GM12872 (cell line): ENCODE results near the gene NSD1.

Experiments
- CTCF ChIP-seq: IDR thresholded peaks from 3 replicates; pipeline ENCODE4 v1.5.1; 2011; ENCODE audit warnings: low read depth, mild to moderate bottlenecking, low read length, moderate library complexity; ENCODE audit not compliant: insufficient read depth

The NSD1 gene

GRCh38 chr5:177220576-177220975 lies 87.0 kb downstream of the NSD1 start:
- no peak for TF ChIP-seq CTCF

- no peak for TF ChIP-seq CTCF
These were observed 88.7 kb downstream of the NSD1 start for GRCh38 chr5:177222269-177222668.

GRCh38 chr5:177225798-177226197 lies 92.2 kb downstream of the NSD1 start:
- no peak for TF ChIP-seq CTCF

GRCh38 chr5:177226860-177227259 lies 93.3 kb downstream of the NSD1 start:
- no peak for TF ChIP-seq CTCF

GRCh38 chr5:177228751-177229150 lies 95.2 kb downstream of the NSD1 start:
- no peak for TF ChIP-seq CTCF

- TF ChIP-seq CTCF = no peak
These were observed 97.1 kb downstream of the NSD1 start for GRCh38 chr5:177230660-177231059.

- no peak for TF ChIP-seq CTCF
These were observed 98.1 kb downstream of the NSD1 start for GRCh38 chr5:177231479-177232250.
